H9 (cell line): ENCODE results near the gene SAMHD1. TPM values are rescaled to one million over a fixed set of nuclear protein-coding genes. Genes with fewer than 3 reads are reported as not detected.
"Not testable (repeated sequence)": the region's sequence is repeated elsewhere in the genome, so short reads cannot be mapped to it uniquely, and the experiment has no call there.

Experiments
- DNase-seq: peaks from one replicate; pipeline ENCODE4 v3.0.0-alpha.2; 2017
- H2AFZ ChIP-seq: one replicate; pipeline ENCODE4 v1.6.1; 2013; ENCODE audit warnings: mild to moderate bottlenecking, low read length, control low read depth, moderate library complexity
- H2AK5ac ChIP-seq: 2 replicates; pipeline ENCODE4 v1.6.1; 2013; ENCODE audit warnings: low read length, control low read depth, mixed read lengths; ENCODE audit not compliant: insufficient read length
- H2BK120ac ChIP-seq: one replicate; pipeline ENCODE4 v1.6.1; 2013; ENCODE audit warnings: low read depth, mild to moderate bottlenecking, low read length, control low read depth, inconsistent platforms; ENCODE audit not compliant: poor library complexity, severe bottlenecking
- H2BK12ac ChIP-seq: 2 replicates; pipeline ENCODE4 v1.6.1; 2013; ENCODE audit warnings: low read length, control low read depth, mixed read lengths, low read depth; ENCODE audit not compliant: insufficient read length
- H2BK15ac ChIP-seq: 2 replicates; pipeline ENCODE4 v1.6.1; 2013; ENCODE audit warnings: low read depth, low read length, control low read depth
- H2BK20ac ChIP-seq: one replicate; pipeline ENCODE4 v1.6.1; 2013; ENCODE audit warnings: low read depth, mild to moderate bottlenecking, low read length, control low read depth, inconsistent platforms; ENCODE audit not compliant: poor library complexity, severe bottlenecking
- H2BK5ac ChIP-seq: 2 replicates; pipeline ENCODE4 v1.6.1; 2013; ENCODE audit warnings: low read length, control low read depth, mixed read lengths; ENCODE audit not compliant: insufficient read length
- H3K14ac ChIP-seq: 2 replicates; pipeline ENCODE4 v1.6.1; 2013; ENCODE audit warnings: low read length, control low read depth; ENCODE audit not compliant: insufficient read depth
- H3K18ac ChIP-seq: 2 replicates; pipeline ENCODE4 v1.6.1; 2013; ENCODE audit warnings: low read depth, mild to moderate bottlenecking, mixed read lengths, low read length, control low read depth; ENCODE audit not compliant: insufficient read length
- H3K23ac ChIP-seq: 2 replicates; pipeline ENCODE4 v1.6.1; 2013; ENCODE audit warnings: low read length, control low read depth, mixed read lengths, low read depth; ENCODE audit not compliant: insufficient read length
- H3K23me2 ChIP-seq: 2 replicates; pipeline ENCODE4 v1.6.1; 2013; ENCODE audit warnings: low read depth, mild to moderate bottlenecking, mixed read lengths, low read length, control low read depth; ENCODE audit not compliant: insufficient read length, poor library complexity, severe bottlenecking
- H3K27ac ChIP-seq: 2 replicates; pipeline ENCODE4 v1.5.1; 2013; ENCODE audit warnings: low read length, control low read depth, mixed read lengths, low read depth; ENCODE audit not compliant: insufficient read length
- H3K27me3 ChIP-seq: 2 replicates; pipeline ENCODE4 v1.6.1; 2013; ENCODE audit warnings: low read length, control low read depth, inconsistent platforms; ENCODE audit not compliant: insufficient read depth
- H3K4ac ChIP-seq: 2 replicates; pipeline ENCODE4 v1.6.1; 2013; ENCODE audit warnings: low read depth, mild to moderate bottlenecking, control low read depth, inconsistent platforms, low read length, moderate library complexity
- H3K4me1 ChIP-seq: 2 replicates; pipeline ENCODE4 v1.6.1; 2013; ENCODE audit warnings: low read length, control low read depth, inconsistent platforms; ENCODE audit not compliant: insufficient read depth
- H3K4me2 ChIP-seq: 2 replicates; pipeline ENCODE4 v1.6.1; 2013; ENCODE audit warnings: low read length, control low read depth, mixed read lengths; ENCODE audit not compliant: insufficient read length, insufficient read depth
- H3K56ac ChIP-seq: 2 replicates; pipeline ENCODE4 v1.6.1; 2013; ENCODE audit warnings: low read depth, mild to moderate bottlenecking, mixed read lengths, low read length, control low read depth; ENCODE audit not compliant: insufficient read length
- H3K79me1 ChIP-seq: 2 replicates; pipeline ENCODE4 v1.6.1; 2013; ENCODE audit warnings: low read depth, mild to moderate bottlenecking, moderate library complexity, low read length, control low read depth, inconsistent platforms; ENCODE audit not compliant: insufficient read depth, poor library complexity, severe bottlenecking
- H3K79me2 ChIP-seq: 2 replicates; pipeline ENCODE4 v1.6.1; 2013; ENCODE audit warnings: low read length, control low read depth, inconsistent platforms; ENCODE audit not compliant: insufficient read depth
- H3K9ac ChIP-seq: 2 replicates; pipeline ENCODE4 v1.6.1; 2013; ENCODE audit warnings: low read length, control low read depth, mixed read lengths; ENCODE audit not compliant: insufficient read length; ENCODE audit errors: extremely low read depth
- H3K9me3 ChIP-seq: one replicate; pipeline ENCODE4 v1.6.1; 2013; ENCODE audit warnings: low read depth, low read length, inconsistent platforms; ENCODE audit not compliant: control insufficient read depth
- H3T11ph ChIP-seq: one replicate; pipeline ENCODE4 v1.6.1; 2013; ENCODE audit warnings: mild to moderate bottlenecking, low read length, control low read depth, inconsistent platforms
- H4K20me1 ChIP-seq: one replicate; pipeline ENCODE4 v1.6.1; 2013; ENCODE audit not compliant: control insufficient read depth, insufficient read length, insufficient read depth
- H4K5ac ChIP-seq: 2 replicates; pipeline ENCODE4 v1.6.1; 2013; ENCODE audit warnings: low read depth, mild to moderate bottlenecking, mixed read lengths, low read length, control low read depth; ENCODE audit not compliant: insufficient read length
- H4K8ac ChIP-seq: replicated peaks from 2 replicates; pipeline ENCODE4 v1.6.1; 2013; ENCODE audit warnings: low read length, control low read depth, mixed read lengths, low read depth; ENCODE audit not compliant: insufficient read length
- H4K91ac ChIP-seq: 2 replicates; pipeline ENCODE4 v1.6.1; 2013; ENCODE audit warnings: low read depth, mild to moderate bottlenecking, moderate library complexity, mixed read lengths, low read length, control low read depth; ENCODE audit not compliant: insufficient read length
- H3K27ac Mint-ChIP-seq, 3 experiments: 2 replicates in 2 of 3; 3 replicates in 1 of 3; pipeline ENCODE4 v1.8.0; 2020 to 2021; ENCODE audit warnings: mixed read lengths in 3 of 3, mild to moderate bottlenecking in 1 of 3, moderate library complexity in 1 of 3
- H3K27me3 Mint-ChIP-seq: 2 replicates; pipeline ENCODE4 v1.8.0; 2021; ENCODE audit warnings: low read depth, mild to moderate bottlenecking, moderate library complexity, mixed read lengths
- H3K36me3 Mint-ChIP-seq, 3 experiments: 2 replicates in 2 of 3; 3 replicates in 1 of 3; pipeline ENCODE4 v1.8.0; 2020 to 2021; ENCODE audit warnings: low read depth in 3 of 3, mixed read lengths in 3 of 3; ENCODE audit not compliant: insufficient read depth in 1 of 3
- H3K4me1 Mint-ChIP-seq, 2 experiments: 2 replicates each; pipeline ENCODE4 v1.8.0; 2020; ENCODE audit warnings: mixed read lengths in 2 of 2
- H3K4me3 Mint-ChIP-seq, 2 experiments: 2 replicates in 1 of 2; 3 replicates in 1 of 2; pipeline ENCODE4 v1.8.0; 2020 to 2021; ENCODE audit warnings: mild to moderate bottlenecking in 2 of 2, mixed read lengths in 2 of 2, moderate library complexity in 1 of 2
- H3K9me3 Mint-ChIP-seq, 2 experiments: 2 replicates in 1 of 2; 3 replicates in 1 of 2; pipeline ENCODE4 v1.8.0; 2020; ENCODE audit warnings: mild to moderate bottlenecking in 2 of 2, mixed read lengths in 2 of 2, moderate library complexity in 1 of 2
- WGBS: extraction: QIAGEN DNeasy Blood & Tissue Kit; methylation state at CpG from one replicate; pipeline ENCODE4 v1.1.7; 2013; ENCODE audit warnings: missing lambda C conversion rate, low lambda C conversion rate, mixed read lengths; ENCODE audit not compliant: insufficient read length; ENCODE audit errors: extremely low coverage; 5-methylcytosine and 5-hydroxymethylcytosine counted together
- total RNA-seq: library from RNA; stranded (reverse); gene quantifications from 2 replicates; pipeline ENCODE4 v1.2.1, GENCODE V29; 2021
- TF ChIP-seq, protein P1 (sequence below): fragments of 200-600 bp; sonication (generic); conservative IDR thresholded peaks from 3 replicates; pipeline ENCODE4 v1.8.0; 2021; ENCODE audit warnings: antibody characterized with exemption, mild to moderate bottlenecking

Gene SAMHD1
- total RNA-seq, 1 experiment from 2014 or later = 53.1 TPM

DNA sequence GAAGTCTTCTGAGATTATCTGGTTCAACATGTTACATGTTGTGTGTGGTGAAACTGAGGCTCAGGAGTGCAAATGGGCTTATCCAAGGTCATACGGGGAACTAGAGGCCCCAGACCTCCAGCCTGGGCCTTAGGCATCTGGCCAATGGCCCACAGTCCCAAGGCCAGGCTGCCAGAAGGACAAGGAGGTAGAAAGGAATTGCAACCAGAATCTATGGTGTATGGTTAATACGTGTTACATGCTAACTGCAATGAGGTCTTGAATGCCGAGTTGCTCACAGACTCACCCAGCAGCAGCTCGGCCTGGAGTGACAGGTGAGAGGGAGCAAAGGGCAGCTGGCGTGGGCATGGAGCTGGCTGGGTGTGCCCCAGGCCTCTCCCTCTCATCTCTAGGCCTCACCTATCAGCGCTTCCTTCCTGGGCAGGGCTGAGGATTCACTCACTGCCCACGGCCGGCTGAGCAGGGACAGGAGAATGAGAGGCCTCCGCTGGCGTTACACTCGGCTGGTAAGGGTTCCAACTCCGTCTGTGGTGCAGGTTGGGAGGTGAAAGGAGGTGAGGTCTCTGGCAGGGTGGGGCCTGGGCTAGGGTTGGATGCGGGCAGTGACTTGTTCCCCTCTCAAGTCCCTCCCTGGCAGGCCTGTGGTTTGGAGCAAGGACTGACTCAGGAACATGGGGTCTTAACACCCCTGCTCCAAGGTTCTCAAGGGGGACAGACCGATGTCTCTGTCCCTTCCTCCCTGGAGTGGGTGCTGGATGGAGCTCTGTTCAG is 75.6 kb downstream of the SAMHD1 start, which contains the start of gene TLDC2:
TLDC2 (plus strand) TSS at position 437 of the 771 bp plus-strand sequence; CDS start at position 474, 37 bp downstream.
- no peaks in the 10 kb centered on the region for H3K9me3 Mint-ChIP-seq
- H3K9me3 ChIP-seq = no peaks in the 10 kb centered on the region
- no peaks in the 10 kb centered on the region for H3K36me3 Mint-ChIP-seq
- H2AK5ac ChIP-seq = no peak within 1 kb of the TSS
- H3K4ac ChIP-seq = no peak within 1 kb of the TSS
- H3K27me3 ChIP-seq = no peaks in the 10 kb centered on the region
- H2AFZ ChIP-seq = no peak within 1 kb of the TSS
- no peaks in the 10 kb centered on the region for H4K20me1 ChIP-seq
- no peak within 1 kb of the TSS for H2BK12ac ChIP-seq
- H3K4me1 Mint-ChIP-seq = no peaks in the 10 kb centered on the region
- H3K56ac ChIP-seq = no peak within 1 kb of the TSS
- H3K27ac ChIP-seq = no peak within 1 kb of the TSS
- no peak within 1 kb of the TSS for H3K14ac ChIP-seq
- H3K79me2 ChIP-seq = no peaks in the 10 kb centered on the region
- H2BK120ac ChIP-seq = no peak within 1 kb of the TSS
- H2BK5ac ChIP-seq = no peak within 1 kb of the TSS
- H3K9ac ChIP-seq = no peak within 1 kb of the TSS
- no peak within 1 kb of the TSS for H4K8ac ChIP-seq
- WGBS = no CpG with 5 or more reads among the region's 14 CpGs
- H4K91ac ChIP-seq = no peak within 1 kb of the TSS
- H3K4me1 ChIP-seq = no peaks in the 10 kb centered on the region
- no peaks in the 10 kb centered on the region for H3K23me2 ChIP-seq
- H3K27ac Mint-ChIP-seq = peak within 1 kb of the TSS; percentile 34 to 62 (median 53); a peak in 4 of 7 replicates
- TF ChIP-seq, protein P1, sequence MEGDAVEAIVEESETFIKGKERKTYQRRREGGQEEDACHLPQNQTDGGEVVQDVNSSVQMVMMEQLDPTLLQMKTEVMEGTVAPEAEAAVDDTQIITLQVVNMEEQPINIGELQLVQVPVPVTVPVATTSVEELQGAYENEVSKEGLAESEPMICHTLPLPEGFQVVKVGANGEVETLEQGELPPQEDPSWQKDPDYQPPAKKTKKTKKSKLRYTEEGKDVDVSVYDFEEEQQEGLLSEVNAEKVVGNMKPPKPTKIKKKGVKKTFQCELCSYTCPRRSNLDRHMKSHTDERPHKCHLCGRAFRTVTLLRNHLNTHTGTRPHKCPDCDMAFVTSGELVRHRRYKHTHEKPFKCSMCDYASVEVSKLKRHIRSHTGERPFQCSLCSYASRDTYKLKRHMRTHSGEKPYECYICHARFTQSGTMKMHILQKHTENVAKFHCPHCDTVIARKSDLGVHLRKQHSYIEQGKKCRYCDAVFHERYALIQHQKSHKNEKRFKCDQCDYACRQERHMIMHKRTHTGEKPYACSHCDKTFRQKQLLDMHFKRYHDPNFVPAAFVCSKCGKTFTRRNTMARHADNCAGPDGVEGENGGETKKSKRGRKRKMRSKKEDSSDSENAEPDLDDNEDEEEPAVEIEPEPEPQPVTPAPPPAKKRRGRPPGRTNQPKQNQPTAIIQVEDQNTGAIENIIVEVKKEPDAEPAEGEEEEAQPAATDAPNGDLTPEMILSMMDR = no peak
- no peaks in the 10 kb centered on the region for H3K79me1 ChIP-seq
- H2BK15ac ChIP-seq = no peak within 1 kb of the TSS
- no peak within 1 kb of the TSS for H4K5ac ChIP-seq
- H3K18ac ChIP-seq = no peak within 1 kb of the TSS
- DNase-seq = no peak
- H2BK20ac ChIP-seq = no peak within 1 kb of the TSS
- no peak within 1 kb of the TSS for H3T11ph ChIP-seq
- no peak within 1 kb of the TSS for H3K4me3 Mint-ChIP-seq
- no peak within 1 kb of the TSS for H3K4me2 ChIP-seq
- H3K27me3 Mint-ChIP-seq = peaks cover 14% of the 10 kb centered on the region
- H3K23ac ChIP-seq = no peak within 1 kb of the TSS

DNA sequence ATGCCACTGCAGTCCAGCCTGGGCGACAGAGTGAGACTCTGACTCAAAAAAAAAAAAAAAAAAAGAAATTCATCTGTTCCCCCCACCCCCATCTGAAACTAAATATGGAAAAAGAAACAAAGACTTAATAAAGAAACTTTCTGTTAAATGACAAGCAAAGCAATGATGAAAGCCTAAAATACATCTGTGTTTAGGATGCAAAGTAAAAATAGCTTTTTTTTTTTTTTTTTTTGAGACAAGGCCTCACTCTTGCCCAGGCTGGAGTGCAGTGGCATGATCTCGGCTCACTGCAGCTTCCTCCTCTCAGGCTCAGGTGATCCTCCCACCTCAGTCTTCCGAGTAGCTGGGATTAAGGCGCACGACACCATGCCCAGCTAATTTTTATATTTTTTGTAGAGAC is 76.4 kb downstream of the SAMHD1 start:
- H3K4ac ChIP-seq, H3K56ac ChIP-seq, H4K20me1 ChIP-seq, H2BK15ac ChIP-seq, DNase-seq, H3K23me2 ChIP-seq, H2BK5ac ChIP-seq, H2AFZ ChIP-seq, H3K18ac ChIP-seq, H2BK20ac ChIP-seq, H2BK12ac ChIP-seq, H3K36me3 Mint-ChIP-seq, H3T11ph ChIP-seq, H2BK120ac ChIP-seq, H3K4me1 Mint-ChIP-seq, H3K79me2 ChIP-seq, H3K27ac Mint-ChIP-seq, H3K23ac ChIP-seq, H3K9me3 ChIP-seq, H4K5ac ChIP-seq, H3K9ac ChIP-seq, H3K4me3 Mint-ChIP-seq, H3K27ac ChIP-seq, H3K14ac ChIP-seq, H4K91ac ChIP-seq, H3K4me2 ChIP-seq, H3K4me1 ChIP-seq, H3K27me3 ChIP-seq, H3K79me1 ChIP-seq, H3K9me3 Mint-ChIP-seq, H4K8ac ChIP-seq, H2AK5ac ChIP-seq: not testable (repeated sequence)
- no CpG with 5 or more reads among the region's 5 CpGs for WGBS
- H3K27me3 Mint-ChIP-seq = peaks cover 12% of the 10 kb centered on the region
